ENCODE data around the gene CYB5R2.

The CYB5R2 gene

DNA sequence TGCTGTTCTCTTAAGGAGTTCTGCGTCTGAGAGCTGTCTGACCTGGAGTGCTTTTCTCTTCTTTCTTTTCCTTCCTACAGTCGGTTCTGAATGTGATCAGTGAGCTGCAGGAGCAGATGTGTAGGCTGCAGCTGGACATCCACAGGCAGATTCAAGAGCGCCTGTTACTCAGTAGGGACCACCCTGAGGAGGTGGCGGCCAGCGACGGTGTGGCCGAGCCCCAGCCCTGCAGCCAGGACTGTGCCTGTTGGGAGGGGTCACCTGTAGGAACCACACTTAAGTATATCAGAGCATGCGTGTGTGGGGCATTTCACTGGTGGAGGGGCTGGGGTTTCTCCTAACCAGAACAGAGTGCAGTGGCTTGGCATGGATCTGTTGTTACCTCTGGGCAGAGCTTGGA lies 56.3 kb downstream of the CYB5R2 start (continued):
- TF ChIP-seq TCF4 (CRISPR knock-in tag; IDR thresholded peaks at IDR 0.05; ENCODE audit: borderline replicate concordance) (no peak), ZNF8 (CRISPR knock-in tag; IDR thresholded peaks at IDR 0.05) (no peak), ARNTL (CRISPR knock-in tag; IDR thresholded peaks at IDR 0.05; ENCODE audit: borderline replicate concordance, low read depth) (no peak), ZNF70 (CRISPR knock-in tag; IDR thresholded peaks at IDR 0.05) (no peak), RARB (CRISPR knock-in tag; IDR thresholded peaks at IDR 0.05) (no peak), BACH2 (CRISPR knock-in tag; IDR thresholded peaks at IDR 0.05; ENCODE audit: borderline replicate concordance) (no peak)

All from SK-N-SH treated with all-trans-retinoic acid at 6 μM for 48 hours (cell line).